Measurements from ENCODE around the gene ANO10. TPM values are rescaled to one million over a fixed set of nuclear protein-coding genes. Genes with fewer than 3 reads are reported as not detected.

The ANO10 gene
- total and polyA plus RNA-seq, 8 donors, result 30.3 to 52.2 (median 35.4) TPM

DNA sequence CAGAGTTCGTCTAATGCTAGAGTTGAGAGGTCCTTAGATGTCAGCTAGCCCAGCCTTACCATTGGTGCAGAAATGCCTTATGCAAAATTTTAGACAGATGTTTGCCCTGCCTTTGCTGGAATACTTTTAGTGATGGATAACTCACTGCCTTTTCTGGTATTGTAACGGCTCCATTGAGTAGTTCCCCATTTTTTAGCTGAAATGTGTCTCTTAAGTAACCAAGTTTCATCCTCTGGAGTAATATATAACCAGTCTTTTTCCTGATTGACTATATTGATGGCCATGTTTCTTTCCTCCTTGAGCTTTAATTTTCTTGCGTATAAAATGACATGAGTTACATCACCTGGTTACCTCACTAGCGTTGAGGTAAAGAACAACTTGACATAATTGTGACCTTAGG, 290.4 kb downstream of the ANO10 start:
- TF ChIP-seq, protein P1, sequence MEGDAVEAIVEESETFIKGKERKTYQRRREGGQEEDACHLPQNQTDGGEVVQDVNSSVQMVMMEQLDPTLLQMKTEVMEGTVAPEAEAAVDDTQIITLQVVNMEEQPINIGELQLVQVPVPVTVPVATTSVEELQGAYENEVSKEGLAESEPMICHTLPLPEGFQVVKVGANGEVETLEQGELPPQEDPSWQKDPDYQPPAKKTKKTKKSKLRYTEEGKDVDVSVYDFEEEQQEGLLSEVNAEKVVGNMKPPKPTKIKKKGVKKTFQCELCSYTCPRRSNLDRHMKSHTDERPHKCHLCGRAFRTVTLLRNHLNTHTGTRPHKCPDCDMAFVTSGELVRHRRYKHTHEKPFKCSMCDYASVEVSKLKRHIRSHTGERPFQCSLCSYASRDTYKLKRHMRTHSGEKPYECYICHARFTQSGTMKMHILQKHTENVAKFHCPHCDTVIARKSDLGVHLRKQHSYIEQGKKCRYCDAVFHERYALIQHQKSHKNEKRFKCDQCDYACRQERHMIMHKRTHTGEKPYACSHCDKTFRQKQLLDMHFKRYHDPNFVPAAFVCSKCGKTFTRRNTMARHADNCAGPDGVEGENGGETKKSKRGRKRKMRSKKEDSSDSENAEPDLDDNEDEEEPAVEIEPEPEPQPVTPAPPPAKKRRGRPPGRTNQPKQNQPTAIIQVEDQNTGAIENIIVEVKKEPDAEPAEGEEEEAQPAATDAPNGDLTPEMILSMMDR (IDR thresholded peaks at IDR 0.05), result no peak
- intact Hi-C loops (cut with DNase I), result no loop called here
- no peak for ATAC-seq

DNA sequence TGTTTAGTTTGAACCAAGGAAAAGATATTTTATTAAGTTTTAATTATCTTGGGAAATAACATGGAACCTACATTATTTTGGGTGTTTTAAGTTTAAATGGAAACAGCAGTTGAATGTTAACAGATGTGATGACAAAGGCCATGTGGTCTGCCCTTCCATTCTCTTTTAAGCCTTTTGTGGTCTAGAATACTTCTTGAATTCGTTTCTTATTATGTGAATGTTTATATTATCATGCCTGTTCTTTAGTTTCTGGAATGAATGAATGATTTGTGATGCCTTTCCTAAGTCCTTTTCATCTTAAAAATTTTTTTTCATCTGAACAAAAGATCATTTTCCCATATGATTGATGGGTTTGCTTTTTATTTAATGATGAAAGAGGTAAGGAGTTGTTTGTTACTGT, 290.8 kb downstream of the ANO10 start:
- TF ChIP-seq, protein P1 (IDR thresholded peaks at IDR 0.05), result no peak
- H3K9me3 ChIP-seq, result peaks cover 0 to 10% of the 10 kb centered on the region in 2 donors

More for the DNA sequence above, 290.4 kb downstream of the ANO10 start:
- no peak for DNase-seq
- H3K36me3 ChIP-seq, result peaks cover 0 to 47% of the 10 kb centered on the region in 2 donors
- peak overlapping the region in 1 of 2 donors; percentile 46 for H3K27ac ChIP-seq
- H3K27me3 ChIP-seq, result no peaks in the 10 kb centered on the region
- H3K4me3 ChIP-seq, result no peak overlapping the region
- H3K4me1 ChIP-seq, result peaks cover 24 to 40% of the 10 kb centered on the region in 2 donors
- H3K9me3 ChIP-seq, result peaks cover 0 to 14% of the 10 kb centered on the region in 2 donors

DNA sequence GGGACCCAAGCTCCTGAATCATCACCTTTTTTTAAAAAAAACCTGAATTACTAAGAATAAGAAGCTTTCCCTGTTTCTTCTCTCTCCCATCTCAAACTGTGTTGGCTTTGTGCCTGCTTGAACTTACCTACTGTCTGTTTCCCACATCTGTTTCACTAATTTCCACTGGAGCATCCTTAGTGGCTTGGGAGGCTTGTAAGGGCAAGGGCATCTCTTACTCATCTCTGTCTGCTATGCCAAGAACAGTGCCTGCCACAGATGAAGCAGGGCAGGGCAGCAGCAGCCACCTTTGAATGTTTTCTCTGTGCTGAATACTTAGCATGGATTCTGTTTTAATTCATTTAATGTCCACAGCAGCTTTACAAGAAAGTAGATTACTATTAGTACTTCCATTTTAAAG, 293.2 kb downstream of the ANO10 start:
- ATAC-seq, result no peak
- TF ChIP-seq, protein P1 (IDR thresholded peaks at IDR 0.05), result no peak
- Histone ChIP-seq H3K4me3 (no peak overlapping the region), H3K27ac (no peak overlapping the region), H3K4me1 (peaks cover 26 to 64% of the 10 kb centered on the region in 2 donors), H3K27me3 (no peaks in the 10 kb centered on the region), H3K9me3 (no peaks in the 10 kb centered on the region), H3K36me3 (peaks cover 0 to 20% of the 10 kb centered on the region in 2 donors)
- DNase-seq, result no peak
- intact Hi-C loops (cut with DNase I), result no loop called here

More for the DNA sequence above, 290.8 kb downstream of the ANO10 start:
- intact Hi-C loops (cut with DNase I), result no loop called here
- Histone ChIP-seq H3K4me3 (no peak overlapping the region), H3K27ac (no peak overlapping the region), H3K36me3 (peaks cover 0 to 43% of the 10 kb centered on the region in 2 donors), H3K4me1 (peaks cover 26 to 44% of the 10 kb centered on the region in 2 donors), H3K27me3 (no peaks in the 10 kb centered on the region)
- no peak for ATAC-seq
- DNase-seq, result no peak

DNA sequence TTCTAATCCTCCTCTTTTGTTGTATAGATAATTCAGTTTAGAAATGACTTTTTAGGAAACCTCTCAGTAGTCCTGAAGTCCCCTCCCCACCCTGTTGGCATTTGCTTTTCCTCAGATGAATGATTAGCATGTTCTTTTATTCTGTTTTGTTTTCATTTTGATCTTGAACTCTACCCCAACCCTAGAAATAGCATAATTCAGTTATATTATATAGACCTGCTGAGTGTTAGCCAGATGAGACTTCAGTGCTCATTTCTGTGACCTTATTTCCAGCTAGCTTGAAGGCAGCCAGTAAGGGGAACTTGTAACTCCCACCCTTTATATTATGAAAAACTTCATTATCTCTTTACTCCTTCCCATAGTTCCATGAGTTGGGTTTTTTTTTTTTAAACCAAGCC, 294.2 kb downstream of the ANO10 start:
- peaks cover 26 to 64% of the 10 kb centered on the region in 2 donors for H3K4me1 ChIP-seq
- peaks cover 0 to 9% of the 10 kb centered on the region in 2 donors for H3K36me3 ChIP-seq
- intact Hi-C loops (cut with DNase I), result no loop called here
- ATAC-seq, result peak; percentile 30
- no peaks in the 10 kb centered on the region for H3K9me3 ChIP-seq
- H3K27ac ChIP-seq, result peak overlapping the region; percentile 22 to 55
- no peak for DNase-seq
- H3K27me3 ChIP-seq, result no peaks in the 10 kb centered on the region
- TF ChIP-seq, protein P1 (IDR thresholded peaks at IDR 0.05), result no peak
- no peak overlapping the region for H3K4me3 ChIP-seq

DNA sequence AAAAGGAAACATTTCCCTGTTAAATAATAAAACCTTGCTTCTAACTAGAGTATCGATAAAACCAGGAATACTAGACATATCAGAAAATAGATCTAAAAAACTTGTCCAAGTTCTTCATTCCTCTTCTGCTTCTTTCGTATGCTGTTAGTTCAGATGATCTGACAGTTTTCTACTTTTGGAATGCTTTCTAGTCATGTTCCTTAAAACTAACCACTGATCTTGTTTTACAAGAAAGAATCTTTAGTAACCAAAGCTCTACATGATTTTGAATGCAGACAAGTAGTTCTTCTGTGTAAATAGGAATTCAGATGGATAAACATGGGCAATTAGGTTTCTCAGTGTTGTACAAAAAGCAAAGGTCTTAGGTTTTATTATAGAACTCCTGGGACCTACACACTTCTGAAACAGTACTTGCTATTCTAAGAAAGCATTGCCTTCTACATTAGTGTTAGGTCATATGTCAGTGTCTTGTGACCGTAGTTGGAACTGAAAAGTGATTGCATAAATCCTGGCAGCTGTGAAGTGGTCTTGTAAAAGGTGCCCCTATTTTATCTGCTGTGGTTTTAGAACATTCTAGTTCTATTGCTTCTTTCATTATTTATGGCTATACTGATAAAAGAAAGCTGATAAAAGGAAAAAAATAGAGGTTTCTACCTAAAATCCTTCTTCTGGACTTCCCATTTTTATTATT, 294.8 kb downstream of the ANO10 start:
- H3K27ac ChIP-seq, result peak overlapping the region; percentile 55 to 57
- H3K36me3 ChIP-seq, result peaks cover 0 to 3% of the 10 kb centered on the region in 2 donors
- H3K27me3 ChIP-seq, result no peaks in the 10 kb centered on the region
- peaks cover 26 to 63% of the 10 kb centered on the region in 2 donors for H3K4me1 ChIP-seq
- intact Hi-C loops (cut with DNase I), result no loop called here
- no peak overlapping the region for H3K4me3 ChIP-seq
- peak in 1 of 4 donors; percentile 30 for DNase-seq
- TF ChIP-seq, protein P1 (IDR thresholded peaks at IDR 0.05), result no peak
- ATAC-seq, result peak; percentile 79
- H3K9me3 ChIP-seq, result no peaks in the 10 kb centered on the region

Data from left lung (tissue), 10 donors.